Measurements from ENCODE around the gene PTTG1. TPM values are rescaled to one million over a fixed set of nuclear protein-coding genes. Genes with fewer than 3 reads are reported as not detected.

Gene PTTG1
- total and polyA plus RNA-seq, 2 of the 4 experiments (the other 2 are of a cell fraction), result 98.6 to 118 TPM

DNA sequence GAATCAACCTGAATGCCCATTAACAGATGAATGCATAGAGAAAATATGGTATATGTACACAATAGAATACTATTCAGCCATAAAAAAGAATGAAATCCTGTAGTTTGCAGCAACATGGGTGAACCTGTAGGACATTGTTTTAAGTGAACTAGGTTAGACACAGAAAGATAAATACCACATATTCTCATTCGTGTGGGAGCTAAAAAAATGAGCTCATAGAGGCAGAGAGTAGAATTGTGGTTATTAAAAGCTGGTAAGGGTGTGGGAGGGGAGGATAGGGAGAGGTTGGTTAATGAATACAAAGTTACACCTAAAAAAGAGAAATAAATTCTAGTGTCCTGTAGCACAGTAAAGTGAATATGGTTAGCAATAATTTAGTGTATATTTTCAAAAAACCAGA, 23.5 kb downstream of the PTTG1 start:
- Histone ChIP-seq H3K4me3 (ENCODE audit: insufficient read depth, low read depth, low read length) (no peak overlapping the region), H2AFZ (replicated peaks; ENCODE audit: low read length, poor library complexity) (no peak overlapping the region), H3K56ac (ENCODE audit: extremely low read depth, insufficient read depth, low read length) (no peak overlapping the region), H3K14ac (replicated peaks; ENCODE audit: low read depth, low read length) (no peak overlapping the region), H2AK5ac (ENCODE audit: low read depth, low read length) (no peak overlapping the region), H4K91ac (ENCODE audit: insufficient read depth, low read depth, low read length) (no peak overlapping the region), H3K18ac (ENCODE audit: low read depth, low read length) (no peak overlapping the region), H4K8ac (ENCODE audit: low read depth in 2 of 2, low read length in 2 of 2) (no peak overlapping the region), H2BK120ac (ENCODE audit: low read depth, low read length) (no peak overlapping the region), H3K79me1 (ENCODE audit: low read depth in 1 of 2, low read length in 2 of 2) (no peaks in the 10 kb centered on the region), H2BK5ac (ENCODE audit: low read depth, low read length, poor library complexity, severe bottlenecking) (no peak overlapping the region), H3K9ac (ENCODE audit: low read depth, low read length) (no peak overlapping the region), H2AK9ac (replicated peaks; ENCODE audit: low read depth, low read length, poor library complexity) (no peak overlapping the region), H3K27me3 (ENCODE audit: control insufficient read depth, insufficient read depth, low read length) (no peaks in the 10 kb centered on the region), H3K4me1 (ENCODE audit: control insufficient read depth, insufficient read depth, low read length) (peaks cover 3% of the 10 kb centered on the region; the same call in 1 of the 2 replicates), H2BK15ac (ENCODE audit: low read depth, low read length) (no peak overlapping the region), H3K4ac (ENCODE audit: low read depth, low read length) (no peak overlapping the region), H3K9me3 (ENCODE audit: control insufficient read depth, insufficient read depth, low read length) (no peaks in the 10 kb centered on the region), H3K23ac (ENCODE audit: low read depth, low read length) (no peak overlapping the region), H3K27ac (ENCODE audit: insufficient read depth, low read length) (no peak overlapping the region), H2BK20ac (ENCODE audit: low read depth, low read length) (no peak overlapping the region), H3K9me1 (ENCODE audit: insufficient read depth, low read length) (no peaks in the 10 kb centered on the region), H4K20me1 (ENCODE audit: insufficient read depth, low read length) (no peaks in the 10 kb centered on the region), H3K4me2 (ENCODE audit: low read depth, low read length) (no peak overlapping the region), H3K36me3 (ENCODE audit: control insufficient read depth, insufficient read depth, low read length) (no peaks in the 10 kb centered on the region), H4K5ac (ENCODE audit: low read depth, low read length) (no peak overlapping the region)
- no TSS peak for BruUV-seq (replicated peaks)
- in situ Hi-C loops (cut with MboI; ENCODE audit: low sequenced_read_pairs) (no loop called here), intact Hi-C loops (cut with micrococcal nuclease) (no loop called here), dilution Hi-C loops (cut with HindIII; ENCODE audit: low sequenced_read_pairs, unreplicated experiment) (no loop called here)
- CTCF ChIA-PET, result no interaction called here
- TF ChIP-seq RAD21 (IDR thresholded peaks at IDR 0.05; ENCODE audit: low read length) (no peak), MAFK (IDR thresholded peaks at IDR 0.05; ENCODE audit: low read depth, low read length) (no peak), MXI1 (IDR thresholded peaks at IDR 0.05; ENCODE audit: borderline replicate concordance, low read depth, low read length) (no peak), POLR2A (IDR thresholded peaks at IDR 0.05; ENCODE audit: low read depth, low read length) (no peak), CEBPB (IDR thresholded peaks at IDR 0.05; ENCODE audit: low read depth, low read length) (no peak), MAZ (IDR thresholded peaks at IDR 0.05; ENCODE audit: borderline replicate concordance, low read depth, low read length) (no peak), CHD1 (IDR thresholded peaks at IDR 0.05; ENCODE audit: low read depth, low read length) (no peak), NFE2L2 (IDR thresholded peaks at IDR 0.05; ENCODE audit: low read depth, low read length) (no peak), SMC3 (IDR thresholded peaks at IDR 0.05; ENCODE audit: low read depth, low read length) (no peak), CTCF (conservative IDR thresholded peaks at IDR 0.05; ENCODE audit: low read depth, low read length) (no peak), ELK1 (IDR thresholded peaks at IDR 0.05; ENCODE audit: borderline replicate concordance, low read depth, low read length) (no peak), FOS (IDR thresholded peaks at IDR 0.05; ENCODE audit: low read depth, low read length) (no peak)
- POLR2A ChIA-PET (ENCODE audit: unreplicated experiment), result no interaction called here
- no peak for ATAC-seq (ENCODE audit: low read depth)
- WGBS, 2 experiments (ENCODE audit: extremely low coverage in 2 of 2, insufficient read length in 1 of 2), result no CpG with 5 or more reads among the region's 1 CpG
- no peak for DNase-seq

All from IMR-90 (cell line).